MM.1S (cell line): ENCODE measurements around the gene PDLIM5.

Source experiments
- DNase-seq: peaks from one replicate; pipeline ENCODE4 v3.0.0-alpha.2; 2015
- H2AFZ ChIP-seq: fragments of 300-600 bp; sonication (generic); 2 replicates; pipeline ENCODE4 v1.6.0; 2016; ENCODE audit warnings: antibody characterized with exemption, low read length
- H3F3A ChIP-seq: fragments of 300-600 bp; sonication (generic); 2 replicates; pipeline ENCODE4 v1.6.1; 2016; ENCODE audit warnings: mild to moderate bottlenecking, antibody characterized with exemption, low read length, moderate library complexity, mixed read lengths; ENCODE audit not compliant: insufficient read depth
- H3K27ac ChIP-seq: fragments of 300-600 bp; sonication (generic); 2 replicates; pipeline ENCODE4 v1.5.1; 2016; ENCODE audit warnings: mild to moderate bottlenecking, low read length
- H3K27me3 ChIP-seq: fragments of 300-600 bp; sonication (generic); replicated peaks from 2 replicates; pipeline ENCODE4 v1.6.0; 2016; ENCODE audit warnings: low read length; ENCODE audit not compliant: insufficient read depth
- H3K36me3 ChIP-seq: fragments of 300-600 bp; sonication (generic); replicated peaks from 2 replicates; pipeline ENCODE4 v1.6.1; 2016; ENCODE audit warnings: mild to moderate bottlenecking, low read length, mixed read lengths; ENCODE audit not compliant: insufficient read depth
- H3K4me1 ChIP-seq: fragments of 300-600 bp; sonication (generic); 2 replicates; pipeline ENCODE4 v1.6.1; 2016; ENCODE audit warnings: low read length, mixed read lengths
- H3K4me2 ChIP-seq: fragments of 300-600 bp; sonication (generic); 2 replicates; pipeline ENCODE4 v1.6.0; 2016; ENCODE audit warnings: low read depth, low read length
- H3K4me3 ChIP-seq: fragments of 300-600 bp; sonication (generic); 2 replicates; pipeline ENCODE4 v1.5.1; 2016; ENCODE audit warnings: low read length, mixed read lengths
- H3K79me2 ChIP-seq: fragments of 300-600 bp; sonication (generic); 2 replicates; pipeline ENCODE4 v1.6.1; 2016; ENCODE audit warnings: mixed run types, low read length, mixed read lengths
- H3K9ac ChIP-seq: fragments of 300-600 bp; sonication (generic); 2 replicates; pipeline ENCODE4 v1.6.1; 2016; ENCODE audit warnings: low read length, mixed read lengths
- H3K9me2 ChIP-seq: fragments of 300-600 bp; sonication (generic); replicated peaks from 2 replicates; pipeline ENCODE4 v1.6.1; 2016; ENCODE audit warnings: mild to moderate bottlenecking, low read length, mixed read lengths; ENCODE audit not compliant: insufficient read depth
- H3K9me3 ChIP-seq: fragments of 300-600 bp; sonication (generic); replicated peaks from 2 replicates; pipeline ENCODE4 v1.6.1; 2016; ENCODE audit warnings: mild to moderate bottlenecking, low read length, mixed read lengths; ENCODE audit not compliant: insufficient read depth
- H4K20me1 ChIP-seq: fragments of 300-600 bp; sonication (generic); 2 replicates; pipeline ENCODE4 v1.6.1; 2016; ENCODE audit warnings: mild to moderate bottlenecking, low read length, moderate library complexity, mixed read lengths; ENCODE audit not compliant: insufficient read depth
- CTCF ChIP-seq: fragments of 300-600 bp; sonication (generic); IDR thresholded peaks from 2 replicates; pipeline ENCODE4 v1.5.1; 2016; ENCODE audit warnings: antibody characterized with exemption, low read length, mixed read lengths
- EZH2 ChIP-seq: fragments of 300-600 bp; sonication (generic); optimal IDR thresholded peaks from 2 replicates; pipeline ENCODE3; 2017; ENCODE audit warnings: low read depth, mild to moderate bottlenecking, antibody characterized with exemption, low read length, mixed read lengths
- EZH2phosphoT487 ChIP-seq: fragments of 300-600 bp; sonication (generic); IDR thresholded peaks from 2 replicates; pipeline ENCODE4 v1.6.1; 2018; ENCODE audit warnings: antibody characterized with exemption, low read length

Gene PDLIM5

GRCh38 chr4:94574616-94575015 is 122.9 kb downstream of the PDLIM5 start:
- Histone ChIP-seq H3K4me2 (no peak overlapping the region), H3K9me3 (no peaks in the 10 kb centered on the region), H4K20me1 (no peaks in the 10 kb centered on the region), H2AFZ (no peak overlapping the region), H3K27me3 (no peaks in the 10 kb centered on the region), H3K4me1 (no peaks in the 10 kb centered on the region), H3K9ac (no peak overlapping the region), H3K4me3 (no peak overlapping the region), H3K36me3 (no peaks in the 10 kb centered on the region), H3F3A (no peaks in the 10 kb centered on the region), H3K27ac (no peak overlapping the region), H3K9me2 (no peaks in the 10 kb centered on the region), H3K79me2 (no peaks in the 10 kb centered on the region)
- TF ChIP-seq EZH2 (no peak), CTCF (no peak), EZH2phosphoT487 (no peak)
- DNase-seq = no peak

GRCh38 chr4:94575652-94576051 is 123.9 kb downstream of the PDLIM5 start:
- DNase-seq = no peak
- no peaks in the 10 kb centered on the region for H3K9me3 ChIP-seq
- H3K4me1 ChIP-seq = no peaks in the 10 kb centered on the region
- H3K27ac ChIP-seq = no peak overlapping the region
- H4K20me1 ChIP-seq = no peaks in the 10 kb centered on the region
- H3F3A ChIP-seq = no peaks in the 10 kb centered on the region
- no peaks in the 10 kb centered on the region for H3K36me3 ChIP-seq
- no peak overlapping the region for H3K9ac ChIP-seq
- no peaks in the 10 kb centered on the region for H3K27me3 ChIP-seq
- no peak overlapping the region for H2AFZ ChIP-seq
- no peaks in the 10 kb centered on the region for H3K9me2 ChIP-seq
- TF ChIP-seq EZH2 (no peak), CTCF (no peak), EZH2phosphoT487 (no peak)
- no peaks in the 10 kb centered on the region for H3K79me2 ChIP-seq
- no peak overlapping the region for H3K4me3 ChIP-seq
- no peak overlapping the region for H3K4me2 ChIP-seq

GRCh38 chr4:94576210-94576609 is 124.5 kb downstream of the PDLIM5 start:
- Histone ChIP-seq H3K36me3 (no peaks in the 10 kb centered on the region), H3K9ac (no peak overlapping the region), H3K9me3 (no peaks in the 10 kb centered on the region), H3K27ac (no peak overlapping the region), H3F3A (no peaks in the 10 kb centered on the region), H3K9me2 (no peaks in the 10 kb centered on the region), H2AFZ (no peak overlapping the region), H3K4me2 (no peak overlapping the region), H4K20me1 (no peaks in the 10 kb centered on the region), H3K79me2 (no peaks in the 10 kb centered on the region), H3K4me1 (no peaks in the 10 kb centered on the region), H3K27me3 (no peaks in the 10 kb centered on the region), H3K4me3 (no peak overlapping the region)
- no peak for TF ChIP-seq EZH2phosphoT487
- no peak for TF ChIP-seq EZH2
- no peak for TF ChIP-seq CTCF
- DNase-seq = no peak
